GM21360 (cell line): ENCODE results near the gene CNOT3.
A peak's percentile ranks its signal among the peaks of the same experiment; 100 is the strongest.
"Not testable (repeated sequence)": the region's sequence is repeated elsewhere in the genome, so short reads cannot be mapped to it uniquely, and the experiment has no call there.

Experiments used
- ATAC-seq: cut with Tn5 transposase; IDR thresholded peaks from one replicate; pipeline ENCODE4 v1.9.1; 2021; ENCODE audit warnings: mild to moderate bottlenecking, moderate library complexity; ENCODE audit not compliant: unreplicated experiment

The CNOT3 gene

GRCh38 chr19:54137699-54138488, at the start of gene CNOT3:
Gene CNOT3, plus strand, starts transcription at chr19:54137762. Its CDS starts 5,217 bp downstream, at chr19:54142979.
- ATAC-seq: no peak

GRCh38 chr19:54094426-54095000, 43.0 kb upstream of the CNOT3 start:
- no peak for ATAC-seq

GRCh38 chr19:54095136-54095858, 42.3 kb upstream of the CNOT3 start:
- no peak for ATAC-seq

- not testable (repeated sequence) for ATAC-seq
Measured at GRCh38 chr19:54095859-54096616, 41.5 kb upstream of the CNOT3 start.

- no peak for ATAC-seq
Measured at GRCh38 chr19:54096617-54097106, 40.9 kb upstream of the CNOT3 start.

- no peak for ATAC-seq
Measured at GRCh38 chr19:54099190-54099902, 38.2 kb upstream of the CNOT3 start.

- not testable (repeated sequence) for ATAC-seq
Measured at GRCh38 chr19:54099903-54100255, 37.7 kb upstream of the CNOT3 start.

GRCh38 chr19:54100561-54100960, 37.0 kb upstream of the CNOT3 start, which contains the start of gene OSCAR:
Gene OSCAR, minus strand, starts transcription at chr19:54100803. Its CDS starts 11 bp downstream, at chr19:54100792.
- no peak for ATAC-seq

GRCh38 chr19:54102421-54103169, 35.0 kb upstream of the CNOT3 start, which contains the start of gene NDUFA3:
Gene NDUFA3, plus strand, starts transcription at chr19:54102855. Its CDS starts 24 bp downstream, at chr19:54102879.
- ATAC-seq: peak; percentile 97

- no peak for ATAC-seq
Measured at GRCh38 chr19:54104998-54105715, 32.4 kb upstream of the CNOT3 start.

- ATAC-seq: no peak
Measured at GRCh38 chr19:54105796-54106195, 31.8 kb upstream of the CNOT3 start.

- no peak for ATAC-seq
Measured at GRCh38 chr19:54106716-54107115, 30.8 kb upstream of the CNOT3 start.

- ATAC-seq: no peak
Measured at GRCh38 chr19:54107876-54108490, 29.6 kb upstream of the CNOT3 start.

GRCh38 chr19:54108496-54108895, 29.1 kb upstream of the CNOT3 start:
- ATAC-seq: no peak

GRCh38 chr19:54109651-54110050, 27.9 kb upstream of the CNOT3 start:
- ATAC-seq: no peak

GRCh38 chr19:54114340-54115108, 23.0 kb upstream of the CNOT3 start:
- no peak for ATAC-seq
